GM19238 (cell line): ENCODE results near the gene TLNRD1.

Source experiments
- DNase-seq: peaks from one replicate; pipeline ENCODE4 v3.0.0; 2011; ENCODE audit warnings: low spot score; ENCODE audit not compliant: insufficient read length

TLNRD1 gene

DNA sequence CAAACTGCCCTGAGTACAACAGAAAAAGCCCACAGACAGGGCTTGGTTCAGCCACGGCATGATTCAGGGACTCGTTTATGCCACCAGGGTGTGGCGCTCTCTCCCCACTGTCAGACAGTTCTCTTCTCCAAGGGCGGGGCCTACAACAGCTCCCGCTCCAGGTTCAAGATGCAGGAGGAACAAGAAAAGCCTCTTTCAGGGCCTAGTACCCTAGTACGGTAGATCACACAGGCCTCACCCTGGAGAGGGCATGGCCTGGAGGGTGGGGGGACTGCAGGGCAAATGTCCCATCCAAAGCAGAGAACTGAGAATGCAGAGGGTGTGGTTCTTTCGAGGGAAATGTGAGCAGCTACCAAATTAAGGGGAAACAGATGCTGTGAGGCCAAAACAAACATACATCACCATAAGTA, 23.1 kb upstream of the TLNRD1 start:
- no peak for DNase-seq

DNA sequence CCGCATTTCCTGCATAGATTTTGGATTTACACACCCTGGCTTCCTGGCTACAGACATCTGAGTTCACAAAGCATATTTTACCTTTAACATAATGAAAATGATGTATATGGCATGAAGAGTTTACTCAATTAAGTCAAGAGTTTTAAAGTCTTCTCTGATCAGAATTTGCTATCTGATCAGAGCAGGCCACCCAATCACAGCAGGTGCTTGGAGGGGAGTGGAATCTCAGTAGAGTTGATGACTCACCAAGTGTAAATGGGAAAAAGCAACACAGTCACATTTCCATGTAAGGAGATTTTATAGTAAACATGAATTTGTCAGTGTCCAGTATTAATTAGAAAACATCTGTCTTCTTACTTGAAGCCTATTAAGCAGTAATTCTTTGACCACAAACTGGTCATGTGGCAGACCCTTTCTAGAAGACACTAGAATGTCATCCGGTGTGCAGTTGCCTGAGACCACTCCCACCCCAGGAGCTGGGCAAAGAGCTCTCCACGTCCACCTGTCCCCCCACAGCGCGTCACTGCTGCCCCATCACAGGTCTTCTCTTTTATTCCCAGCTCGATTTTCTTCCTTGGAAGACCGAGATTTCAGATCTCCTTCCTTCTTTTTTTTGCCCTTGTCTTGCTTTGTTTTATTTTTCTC, 21.9 kb upstream of the TLNRD1 start:
- no peak for DNase-seq

DNA sequence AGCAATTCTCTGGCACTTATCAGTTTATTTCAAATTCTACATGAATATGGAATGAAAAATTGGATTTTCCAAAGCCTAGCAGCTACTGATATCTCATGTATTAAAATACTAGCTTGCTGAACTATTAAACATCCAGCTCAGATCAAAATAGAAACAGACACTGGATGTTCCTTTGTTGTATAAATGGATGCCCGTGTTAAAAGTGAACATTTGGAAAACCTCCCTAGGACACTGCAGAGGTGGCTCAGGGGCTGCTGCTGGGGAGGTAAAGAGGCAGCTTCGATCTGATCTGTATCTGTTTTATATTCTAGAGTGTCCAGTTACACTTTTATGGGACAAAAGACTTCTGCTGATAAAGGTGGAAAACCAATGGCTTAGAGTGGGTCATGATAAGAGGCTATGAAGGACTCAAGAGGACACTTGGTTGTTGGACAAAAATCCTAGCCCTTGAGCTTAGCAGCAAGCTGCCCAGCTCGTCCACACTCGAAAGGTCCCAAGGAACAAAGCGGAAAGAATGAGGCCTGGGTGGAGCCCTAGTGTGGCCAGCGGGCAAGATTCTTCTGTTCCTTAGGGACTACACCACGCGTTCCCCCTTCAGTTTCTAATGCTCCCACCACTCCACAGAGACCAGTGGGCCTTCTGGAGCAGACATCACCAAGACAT, 21.1 kb upstream of the TLNRD1 start:
- no peak for DNase-seq

DNA sequence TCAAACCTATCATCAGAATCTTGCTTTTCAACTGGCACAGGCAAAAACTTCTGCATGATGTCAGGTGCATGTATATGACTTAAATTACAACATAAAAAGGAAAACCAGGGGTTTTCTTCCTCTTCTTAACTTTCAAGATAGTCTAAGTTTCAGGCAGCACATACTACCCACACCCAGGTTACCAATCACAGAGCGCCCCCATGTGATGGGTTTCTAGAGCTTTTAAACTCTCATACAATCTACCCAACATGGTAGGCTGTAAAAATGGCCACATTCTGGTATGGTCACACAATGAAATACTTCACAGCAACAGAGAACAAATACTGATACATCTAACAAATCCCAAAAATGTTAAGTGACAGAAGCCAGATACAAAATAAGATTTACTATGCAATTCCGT, 18.5 kb upstream of the TLNRD1 start:
- DNase-seq, result no peak

DNA sequence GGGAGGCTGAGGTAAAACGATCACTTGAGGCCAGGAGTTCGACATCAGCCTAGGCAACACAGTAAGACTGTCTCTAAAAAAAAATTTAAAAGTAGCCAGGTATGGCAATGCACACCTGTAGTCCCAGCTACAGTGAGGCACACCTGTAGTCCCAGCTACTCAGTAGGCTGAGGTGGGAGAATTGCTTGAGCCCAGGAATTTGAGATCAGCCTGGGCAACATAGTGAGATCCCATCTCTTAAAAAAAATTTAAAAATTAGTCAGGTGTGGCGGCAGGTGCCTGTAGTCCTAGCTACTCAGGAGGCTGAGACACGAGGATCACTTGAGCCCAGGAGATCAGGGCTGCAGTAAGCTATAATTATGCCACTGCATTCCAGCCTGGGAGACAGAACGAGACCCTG, 17.9 kb upstream of the TLNRD1 start:
- DNase-seq, result no peak

DNA sequence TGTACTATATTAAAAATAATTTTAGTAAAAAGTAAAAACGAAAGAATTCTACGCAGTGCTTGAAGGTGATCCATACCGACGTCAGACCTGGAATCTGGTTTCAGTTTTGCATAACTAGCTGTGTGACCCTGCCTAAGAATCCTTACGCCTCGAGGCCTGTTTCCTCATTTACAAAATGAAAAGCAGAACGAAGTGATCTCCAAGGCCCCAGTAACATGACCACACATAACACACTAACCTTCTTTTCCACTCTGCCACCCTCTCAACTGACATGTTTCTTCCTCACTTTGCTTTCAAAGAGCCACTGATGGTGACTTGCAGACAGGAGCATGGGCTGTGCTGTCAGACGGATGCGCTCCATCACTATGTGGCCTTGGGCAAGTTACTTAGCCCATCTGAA, 15.9 kb upstream of the TLNRD1 start:
- no peak for DNase-seq

DNA sequence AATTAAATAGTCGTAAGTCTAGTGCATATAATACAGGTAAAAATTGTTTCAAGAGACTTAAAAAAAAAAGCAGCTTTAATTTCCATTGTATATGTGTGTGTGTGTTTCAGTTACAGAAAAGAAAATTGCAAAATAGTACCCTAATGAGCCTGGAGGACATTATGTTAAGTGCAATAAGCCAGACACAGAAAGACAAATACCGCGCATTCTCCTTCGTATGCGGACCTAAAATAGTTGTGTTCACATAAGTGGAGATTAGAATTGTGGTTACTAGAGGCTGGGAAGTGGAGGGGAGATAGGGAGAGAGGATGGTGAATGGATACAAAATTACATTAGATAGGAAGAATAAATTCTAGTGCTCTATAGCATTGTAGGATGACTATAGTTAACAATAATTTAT, 14.7 kb upstream of the TLNRD1 start:
- no peak for DNase-seq

DNA sequence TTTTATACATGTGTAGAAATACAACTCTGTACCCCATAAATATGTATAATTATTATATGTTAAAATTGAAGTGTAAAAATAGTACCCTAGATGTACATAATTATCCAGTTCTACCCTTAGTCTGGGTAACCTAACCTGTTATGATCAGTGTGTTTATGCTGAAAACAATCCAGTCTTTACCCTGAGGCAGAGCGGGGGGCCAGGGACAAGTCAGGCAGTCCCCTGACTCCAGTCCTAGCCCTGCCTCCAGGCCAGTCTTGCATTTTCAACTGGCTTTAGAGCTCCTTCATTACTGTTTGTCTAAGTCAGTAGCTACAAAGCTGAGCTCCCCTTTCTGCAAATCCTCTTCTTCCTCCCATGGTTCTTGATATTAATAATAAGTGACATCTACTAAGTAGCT, 14.2 kb upstream of the TLNRD1 start:
- DNase-seq, result no peak

DNA sequence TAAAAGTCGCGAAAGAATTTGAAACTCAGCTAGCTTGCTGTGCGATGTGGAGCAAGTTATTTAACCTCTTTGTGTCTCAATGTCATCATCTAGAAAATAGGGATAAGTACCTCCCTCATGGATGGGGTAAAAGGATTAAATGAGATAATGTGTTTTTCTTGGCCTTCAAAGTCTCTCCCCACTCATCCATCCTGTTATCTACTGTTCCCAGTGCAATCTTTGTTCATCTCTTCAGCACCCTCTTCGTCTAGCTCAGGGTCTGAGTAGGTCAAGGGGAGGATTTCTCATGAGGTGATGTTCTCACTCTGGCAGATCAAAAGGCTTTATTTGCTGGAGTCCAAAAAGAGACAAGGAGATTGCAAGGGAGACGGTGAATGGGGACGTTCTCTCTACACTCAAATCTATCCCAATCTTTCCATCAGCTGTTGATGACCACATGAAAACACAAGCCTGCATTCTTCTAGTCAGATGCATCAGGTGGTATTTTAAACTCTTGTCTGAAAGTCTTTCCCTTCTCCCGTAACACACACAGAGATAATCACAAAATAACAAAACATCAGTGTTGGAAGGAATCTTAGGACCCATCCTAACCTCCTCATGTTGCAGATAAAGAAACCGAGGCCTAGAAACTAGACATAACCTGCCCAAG, 12.5 kb upstream of the TLNRD1 start:
- no peak for DNase-seq

DNA sequence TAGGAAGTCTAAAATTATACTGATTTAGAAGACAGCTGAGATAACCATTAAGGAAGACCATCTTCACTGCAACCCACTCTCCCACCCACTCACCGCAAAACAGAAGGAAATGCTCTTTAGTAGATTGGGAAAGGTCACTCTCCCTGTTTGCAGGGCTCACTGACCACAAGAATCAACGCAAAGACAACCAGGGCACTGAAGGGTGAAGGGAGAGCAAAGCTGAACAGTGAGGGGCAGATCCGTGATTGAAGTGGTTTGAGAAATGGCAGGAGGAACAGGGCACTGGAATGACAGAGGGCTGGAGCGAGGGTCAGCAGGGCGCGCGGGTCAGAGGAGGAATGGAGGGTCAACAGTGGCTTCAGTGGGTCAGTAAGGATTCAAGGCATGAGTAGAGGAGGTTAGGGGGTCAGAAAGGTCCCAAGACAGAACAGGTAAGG, 11.6 kb upstream of the TLNRD1 start:
- no peak for DNase-seq

DNA sequence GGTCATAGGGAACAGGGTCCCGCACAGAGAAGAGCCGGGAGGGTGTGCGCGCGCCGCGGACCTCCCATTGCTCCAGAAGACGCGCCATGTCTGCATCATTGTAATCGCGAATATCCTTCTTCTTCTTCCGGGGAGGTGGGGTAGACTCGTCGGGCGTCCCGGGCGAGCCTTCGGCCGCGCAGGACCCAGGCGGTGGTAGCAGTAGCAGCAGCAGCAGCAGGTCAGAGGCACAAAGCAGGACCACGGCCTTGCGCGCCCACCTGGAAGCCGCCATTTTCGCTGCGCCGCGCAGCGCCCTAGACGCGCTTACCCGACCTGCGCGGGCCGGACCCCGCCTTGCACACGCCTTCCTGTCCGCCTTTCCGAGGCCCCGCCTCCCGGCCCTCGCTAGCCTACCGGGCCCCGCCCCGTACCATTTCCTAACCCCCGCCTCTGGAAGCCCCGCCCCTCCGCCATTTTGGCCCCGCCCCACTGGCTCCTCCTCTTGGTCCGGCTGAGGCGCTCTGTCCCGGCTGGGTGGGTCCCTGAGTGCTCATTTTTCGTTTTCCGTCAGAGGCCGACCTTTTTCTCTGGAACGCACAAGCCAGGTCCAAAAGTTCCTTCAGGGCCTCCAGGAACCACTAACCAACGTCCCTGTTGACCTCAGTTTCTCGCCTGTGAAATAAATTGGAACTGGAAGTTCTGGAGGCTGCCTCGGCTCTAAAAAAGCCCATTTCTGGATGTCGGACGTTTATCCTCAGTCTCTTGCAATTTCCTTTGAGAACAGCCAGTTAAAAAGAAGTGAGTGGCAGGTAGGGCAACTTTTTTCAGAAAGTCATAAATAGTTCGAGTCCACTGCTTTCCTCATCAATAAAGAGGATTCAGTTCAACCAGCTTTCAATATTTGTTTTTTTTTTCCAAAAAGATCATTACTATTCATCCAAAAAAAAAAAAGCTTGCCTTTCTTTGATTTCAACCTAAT, 10.9 kb upstream of the TLNRD1 start, which contains the start of gene MESD:
Gene MESD (minus strand): TSS at position 302 of the 961 bp plus-strand sequence. CDS start 28 bp downstream, at position 274.
- DNase-seq, result peak; percentile 94

DNA sequence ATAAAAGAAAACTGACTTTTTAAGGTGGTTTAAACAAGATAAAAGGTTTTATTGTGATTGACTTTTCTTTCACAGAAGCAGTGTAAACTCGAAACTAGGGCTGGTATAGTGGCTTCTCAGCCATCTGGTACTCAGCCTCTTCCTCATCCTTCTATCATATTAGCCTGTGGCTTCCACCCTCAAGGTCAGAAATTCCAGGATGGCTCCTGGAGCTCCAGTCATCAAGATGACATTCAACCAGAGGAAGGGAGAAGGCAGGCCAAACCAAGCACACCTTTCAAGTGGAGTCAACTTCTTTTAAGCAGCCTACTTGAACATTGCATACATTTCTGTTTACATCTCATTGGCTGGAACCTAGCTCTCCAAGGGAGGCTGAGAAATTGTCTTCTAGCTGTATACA, 9.8 kb upstream of the TLNRD1 start:
- no peak for DNase-seq

DNA sequence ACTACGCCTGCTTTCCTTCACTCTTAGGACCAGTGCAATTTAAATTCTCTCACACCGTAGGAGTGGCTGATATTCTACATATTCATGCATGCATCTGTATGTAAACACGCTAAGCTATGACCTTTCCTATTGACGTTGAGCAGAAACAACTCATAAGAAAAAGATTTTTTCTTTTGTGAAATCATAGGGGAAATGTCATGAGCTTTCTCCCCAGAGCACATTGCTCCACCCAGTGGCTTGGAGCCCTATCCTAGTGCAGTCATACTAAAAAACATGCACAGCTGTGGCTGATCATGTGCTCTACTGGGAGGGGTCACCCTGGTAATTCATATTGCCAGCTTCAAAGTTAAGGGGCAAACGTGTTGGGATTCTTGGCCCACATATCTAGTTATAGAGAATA, 9.3 kb upstream of the TLNRD1 start:
- no peak for DNase-seq

DNA sequence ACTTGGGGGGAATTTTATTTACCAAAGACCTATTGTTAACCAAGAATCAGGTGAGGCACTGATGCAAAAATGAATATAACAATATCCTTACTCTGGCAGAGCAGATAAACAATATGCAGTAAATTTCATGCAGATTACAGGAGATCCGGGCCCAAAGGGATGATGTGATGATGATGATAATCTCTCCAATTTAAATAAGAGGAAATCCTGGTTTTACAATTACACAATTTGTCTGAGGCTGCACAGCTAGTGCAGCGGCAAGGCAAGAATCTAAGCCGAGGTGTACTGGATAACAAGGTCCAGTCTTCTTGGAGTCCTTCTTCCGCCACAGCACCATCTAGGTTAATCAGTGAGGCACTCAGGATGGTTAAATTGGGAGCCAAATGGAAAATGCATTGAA, 8.7 kb upstream of the TLNRD1 start:
- no peak for DNase-seq

DNA sequence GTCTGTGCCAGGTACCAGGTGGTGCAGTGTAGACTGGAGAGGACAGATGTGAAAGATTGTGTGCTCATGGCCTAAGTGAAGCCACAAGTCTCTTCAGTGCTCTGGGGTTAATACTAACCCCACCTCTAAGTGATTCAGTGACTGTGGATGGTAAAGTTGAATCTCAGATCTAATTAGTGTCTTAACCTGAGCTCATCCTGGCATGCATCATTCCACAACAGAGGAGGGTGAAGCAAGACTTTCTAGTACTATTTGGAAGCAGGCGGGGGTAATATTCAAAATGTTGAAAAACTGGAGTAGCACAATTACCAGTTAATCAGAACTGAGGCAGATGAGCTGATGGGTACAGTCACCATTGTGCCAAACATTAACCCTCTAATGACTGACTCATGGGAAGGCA, 8.3 kb upstream of the TLNRD1 start:
- DNase-seq, result no peak

DNA sequence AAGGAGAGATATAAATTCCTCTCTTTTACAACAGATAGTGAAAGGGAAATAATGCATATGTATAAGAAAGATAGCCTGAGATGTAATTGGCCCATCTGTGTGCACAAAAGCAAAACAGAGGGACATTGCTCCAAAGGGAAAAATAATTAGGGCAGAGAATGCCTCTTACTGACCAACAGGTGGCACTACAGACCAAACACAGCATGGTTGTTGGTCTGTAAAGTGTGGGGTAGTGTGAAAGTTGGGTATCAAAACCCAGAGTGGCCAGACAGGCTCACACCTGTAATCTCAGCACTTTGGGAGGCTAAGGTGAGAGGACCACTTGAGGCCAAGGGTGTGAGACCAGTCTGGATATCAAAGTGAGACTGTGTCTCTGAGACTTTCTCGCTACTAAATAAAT, 4.5 kb upstream of the TLNRD1 start:
- DNase-seq, result no peak

DNA sequence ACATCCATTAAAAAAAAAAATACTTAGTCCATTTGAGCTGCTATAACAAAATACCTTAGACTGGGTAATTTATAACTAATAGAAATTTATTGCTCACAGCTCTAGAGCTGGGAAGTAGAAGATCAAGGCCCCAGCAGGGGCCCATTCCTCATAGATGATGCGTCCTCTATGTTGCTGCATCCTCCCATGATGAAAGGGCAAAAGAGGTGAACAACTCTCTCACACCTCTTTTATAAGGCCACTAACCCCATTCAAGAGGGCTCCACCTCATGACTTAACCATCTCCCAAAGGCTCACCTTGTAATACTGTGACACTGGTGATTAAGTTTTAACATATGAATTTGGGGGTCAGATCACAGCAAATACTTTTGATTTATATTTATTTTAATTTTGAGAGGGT, 3.0 kb upstream of the TLNRD1 start:
- no peak for DNase-seq

DNA sequence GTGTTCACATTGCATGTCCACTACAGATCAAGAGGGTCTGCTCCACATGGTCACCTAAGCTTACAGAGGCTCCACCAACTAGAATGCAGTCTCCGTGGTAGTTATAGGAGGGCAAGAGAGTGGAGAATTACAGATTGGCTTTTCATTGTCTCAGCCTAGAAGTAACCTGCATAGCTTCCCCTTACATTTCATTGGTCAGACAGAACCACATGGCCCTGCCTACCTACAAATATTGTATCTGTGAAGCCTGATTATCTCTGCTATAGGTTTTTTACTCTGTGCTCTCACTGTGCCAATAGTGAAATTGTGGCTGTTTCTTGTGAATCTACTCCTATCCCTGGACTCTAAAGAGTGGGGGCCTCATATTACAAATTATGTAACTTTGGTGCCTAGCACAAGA, 2.5 kb upstream of the TLNRD1 start:
- no peak for DNase-seq

DNA sequence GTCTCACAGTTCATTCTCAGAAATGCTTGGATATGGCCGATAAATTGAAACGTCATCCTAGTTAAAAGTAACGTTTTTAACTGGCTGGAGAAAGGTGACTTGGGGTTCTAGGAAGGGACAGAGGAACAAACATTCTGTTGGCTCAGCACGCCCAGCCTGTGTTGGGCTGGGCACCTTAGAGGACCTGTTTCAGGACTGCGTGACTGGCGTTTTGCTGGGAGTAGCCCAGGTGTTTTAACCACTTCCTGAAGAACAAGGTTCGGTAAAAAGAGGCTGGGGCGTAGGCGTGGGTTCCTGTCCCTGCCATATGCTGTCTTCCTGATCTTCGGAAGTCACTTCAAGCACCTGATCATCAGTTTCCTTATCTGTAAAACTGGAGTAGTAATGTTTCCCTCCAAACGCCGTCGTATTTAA, 1.1 kb upstream of the TLNRD1 start:
- DNase-seq, result peak; percentile 40

DNA sequence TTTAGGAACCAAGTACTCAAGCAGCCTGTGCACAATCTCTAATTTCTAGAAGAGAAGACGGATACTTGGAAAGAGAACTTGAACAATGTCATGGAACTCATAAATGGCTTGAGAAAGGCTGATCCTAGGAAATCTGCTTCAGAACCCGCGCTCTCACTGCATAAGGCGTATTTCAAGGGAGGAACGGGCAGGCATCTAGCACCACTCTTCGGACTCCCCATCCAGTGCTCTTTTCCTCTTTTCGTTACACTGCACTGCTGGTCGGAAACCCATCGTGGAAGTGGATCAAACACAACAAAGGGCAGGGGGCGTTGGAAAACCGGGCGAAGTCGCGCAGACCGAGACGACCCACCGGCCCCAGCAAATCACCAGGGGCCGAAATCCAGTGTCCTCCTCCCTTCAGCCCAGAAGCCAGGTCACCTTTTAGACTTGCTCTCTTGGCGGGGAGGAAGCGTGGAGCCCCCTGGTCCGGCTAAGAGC, 539 bp upstream of the TLNRD1 start:
- DNase-seq, result no peak
